Activated naive CD8-positive, alpha-beta T cell treated with anti-CD3 and anti-CD28 coated beads, Interleukin-2, amount 50 U/mL, for 16 hours (primary cell): ENCODE data around the gene INAVA.
"Not testable (repeated sequence)": the region's sequence is repeated elsewhere in the genome, so short reads cannot be mapped to it uniquely, and the experiment has no call there.

Experiments used
- DNase-seq: peaks from one replicate; pipeline ENCODE4 v3.0.0-alpha.2; 2020; ENCODE audit warnings: low read depth, low spot score

The INAVA gene

GRCh38 chr1:200899015-200899386 lies 4.3 kb downstream of the INAVA start:
- no peak for DNase-seq

GRCh38 chr1:200899451-200899915 lies 4.8 kb downstream of the INAVA start:
- DNase-seq, result no peak

DNA sequence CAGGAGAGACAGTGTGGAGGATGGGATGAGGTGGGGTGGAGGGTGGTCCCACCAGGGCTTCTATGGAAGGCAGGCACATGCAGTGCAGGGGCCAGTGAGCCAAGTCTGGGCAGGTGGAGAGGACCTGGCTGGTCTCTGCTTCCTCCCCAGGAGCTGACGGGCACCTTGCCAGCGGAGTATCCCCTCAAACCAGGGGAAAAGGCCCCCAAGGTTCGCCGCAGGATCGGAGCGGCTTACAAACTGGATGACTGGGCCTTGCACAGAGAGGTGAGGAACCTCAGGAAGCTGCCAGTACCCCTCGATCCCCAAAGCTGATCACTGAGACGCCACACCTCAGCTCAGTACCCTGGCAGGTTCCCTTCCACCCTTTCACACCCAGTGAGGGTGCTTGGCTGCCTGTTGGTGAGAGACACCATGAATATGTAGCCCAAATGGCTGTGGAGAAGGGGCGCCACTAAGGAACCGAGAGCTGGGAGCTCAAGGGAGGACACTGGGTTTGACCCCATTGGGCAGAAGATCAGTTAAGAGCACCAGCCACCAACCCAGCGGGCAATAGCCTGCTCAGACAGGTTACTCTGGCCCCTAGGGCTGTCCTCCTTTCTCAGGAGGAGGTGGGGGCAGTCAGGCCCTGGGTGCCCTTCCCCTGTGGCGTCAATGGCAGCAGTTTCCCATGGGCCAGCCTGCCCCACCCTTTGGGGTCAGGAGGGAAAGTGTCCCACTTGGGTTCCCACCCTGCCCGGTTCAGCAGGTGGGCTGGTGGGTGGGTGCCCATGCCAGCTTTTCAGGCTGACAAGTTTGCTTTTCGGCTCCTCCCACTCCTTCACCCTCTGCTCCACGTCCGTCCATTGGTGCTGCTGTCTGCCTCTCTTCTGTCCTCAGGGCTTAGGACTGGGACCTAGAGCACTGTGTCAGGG lies 5.5 kb downstream of the INAVA start:
- DNase-seq, result no peak

DNA sequence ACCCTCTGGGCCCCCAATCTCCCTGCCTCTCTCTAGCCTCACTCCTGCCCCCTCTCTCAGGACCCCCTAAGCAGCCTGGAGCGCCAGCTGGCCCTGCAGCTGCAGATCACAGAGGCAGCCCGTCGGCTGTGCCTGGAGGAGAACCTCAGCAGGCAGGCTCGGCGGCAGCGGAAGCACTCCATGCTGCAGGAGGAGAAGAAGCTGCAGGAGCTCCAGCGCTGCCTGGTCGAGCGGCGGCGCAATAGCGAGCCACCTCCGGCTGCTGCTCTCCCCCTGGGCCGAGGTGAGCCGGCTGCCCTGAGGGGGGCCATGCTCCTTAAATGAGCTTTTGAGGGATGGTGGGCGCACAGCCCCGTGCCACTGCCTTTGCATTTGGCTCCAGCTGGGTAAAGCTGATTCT lies 6.2 kb downstream of the INAVA start:
- no peak for DNase-seq

GRCh38 chr1:200901350-200901749 lies 6.7 kb downstream of the INAVA start:
- DNase-seq, result no peak

DNA sequence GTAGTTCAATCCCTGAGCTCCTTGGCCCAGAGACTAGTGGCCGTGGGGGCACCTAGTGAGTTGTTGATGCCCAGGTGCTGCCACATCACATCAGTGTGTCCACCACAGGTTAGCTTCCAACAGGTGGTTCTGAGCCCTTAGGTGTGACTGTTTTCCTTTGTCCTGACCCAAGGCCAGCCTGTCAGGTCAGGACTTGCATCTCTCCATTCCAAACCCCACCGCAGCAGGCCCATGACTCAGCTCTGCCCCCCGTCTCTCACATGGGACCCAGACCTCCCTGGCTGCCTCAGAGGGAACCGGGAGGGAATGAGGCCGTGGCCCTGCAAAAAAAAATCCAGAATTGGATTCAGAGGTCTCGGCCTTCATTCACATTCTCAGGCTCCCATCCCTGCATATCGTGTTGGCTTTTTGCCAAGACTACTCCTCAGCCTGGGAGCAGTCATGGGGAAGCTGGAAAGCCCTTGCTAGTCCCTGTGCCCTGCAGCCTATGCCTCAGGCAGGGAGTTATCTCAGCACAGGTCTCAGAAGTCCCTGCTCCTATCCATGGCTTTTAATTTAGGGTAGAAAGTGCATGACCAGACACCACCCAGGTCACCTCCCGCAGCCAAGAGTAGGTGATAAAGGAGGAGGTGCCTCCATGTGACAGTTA lies 7.2 kb downstream of the INAVA start:
- no peak for DNase-seq

- no peak for DNase-seq
These were observed 9.1 kb downstream of the INAVA start for GRCh38 chr1:200903793-200904192.

DNA sequence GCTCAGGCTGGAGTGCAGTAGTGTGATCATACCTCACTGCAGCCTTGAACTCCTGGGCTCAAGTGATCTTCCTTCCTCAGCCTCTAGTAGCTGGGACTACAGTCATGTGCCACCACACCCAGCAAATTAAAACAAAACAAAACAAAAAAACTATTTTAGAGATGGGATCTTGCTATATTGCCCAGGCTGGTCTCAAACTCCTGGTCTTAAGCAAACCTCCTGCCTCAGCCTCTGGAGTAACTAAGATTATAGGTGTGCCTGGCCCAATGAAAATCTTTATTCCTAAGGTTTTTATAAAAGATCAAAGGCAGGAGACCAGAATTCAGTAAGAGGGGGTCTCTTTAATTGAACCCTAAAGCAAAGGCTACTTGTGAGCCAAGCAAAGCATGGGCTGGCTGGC lies 10.1 kb downstream of the INAVA start:
- DNase-seq, result no peak

- DNase-seq, result no peak
These were observed 10.8 kb downstream of the INAVA start for GRCh38 chr1:200905411-200906052.

GRCh38 chr1:200906491-200906890 lies 11.8 kb downstream of the INAVA start:
- no peak for DNase-seq

DNA sequence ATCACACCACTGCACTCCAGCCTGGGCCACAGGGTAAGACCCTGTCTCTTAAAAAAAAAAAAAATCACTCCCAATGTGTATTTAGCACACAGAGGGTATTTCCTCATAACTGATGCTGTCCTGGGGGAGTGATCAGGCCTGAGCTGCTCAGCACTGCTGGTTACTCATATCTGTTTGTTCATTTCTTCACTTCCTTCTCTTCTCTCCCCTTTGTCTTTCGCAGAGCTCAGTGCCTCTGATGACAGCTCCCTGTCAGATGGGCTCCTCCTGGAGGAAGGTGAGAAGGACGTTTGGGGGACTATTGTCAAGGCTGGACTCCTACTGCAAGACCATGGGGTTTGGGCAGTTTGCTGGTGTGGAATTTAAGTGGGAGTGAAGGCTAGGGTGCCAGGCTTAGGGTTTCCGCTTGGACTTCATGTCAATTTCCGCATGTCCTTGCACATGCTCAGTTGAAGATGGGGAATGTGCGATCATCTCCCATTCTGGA lies 13.0 kb downstream of the INAVA start:
- no peak for DNase-seq

- DNase-seq, result no peak
These were observed 13.6 kb downstream of the INAVA start for GRCh38 chr1:200908191-200908868.

DNA sequence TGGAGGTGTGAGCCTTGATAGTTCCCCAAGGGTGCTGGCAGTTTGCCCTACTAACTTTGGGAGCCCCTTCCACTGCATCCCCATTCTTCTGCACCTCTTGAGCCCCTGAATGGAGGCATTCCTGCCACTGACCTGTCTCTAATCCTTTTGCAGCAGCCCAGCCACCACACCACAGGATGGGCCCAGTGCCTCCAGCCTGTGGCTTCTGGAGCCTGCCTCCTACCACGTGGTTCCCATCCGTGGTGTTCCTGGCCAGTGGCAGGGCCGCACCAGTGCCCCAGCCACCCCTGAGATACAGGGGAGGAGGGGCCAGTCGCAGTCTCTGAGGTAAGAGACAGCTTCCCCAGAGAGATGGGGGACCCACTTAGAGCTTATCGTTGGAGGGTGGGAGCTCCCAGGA lies 14.4 kb downstream of the INAVA start:
- no peak for DNase-seq

DNA sequence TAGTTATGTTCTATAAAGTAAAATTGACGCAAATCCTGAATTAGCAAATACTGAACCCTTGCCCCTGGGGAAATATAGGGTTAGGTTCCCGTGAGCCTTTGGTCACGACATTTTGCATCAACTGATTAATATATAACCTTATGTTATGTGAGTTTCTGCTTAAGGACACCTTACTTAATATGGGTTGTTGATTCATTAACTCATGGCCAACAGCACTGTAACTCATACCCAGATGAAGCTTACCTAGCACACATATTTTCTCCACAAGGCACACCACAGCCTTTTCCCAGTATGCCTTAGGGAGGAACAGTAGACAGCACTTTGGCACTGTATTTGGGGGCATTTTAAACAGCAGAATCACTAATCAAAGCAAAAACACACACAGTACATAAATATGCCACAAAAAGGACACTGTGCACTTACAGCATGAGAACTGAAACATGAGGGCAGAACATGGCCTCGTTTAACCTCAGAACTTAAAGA lies 15.1 kb downstream of the INAVA start:
- DNase-seq, result no peak

DNA sequence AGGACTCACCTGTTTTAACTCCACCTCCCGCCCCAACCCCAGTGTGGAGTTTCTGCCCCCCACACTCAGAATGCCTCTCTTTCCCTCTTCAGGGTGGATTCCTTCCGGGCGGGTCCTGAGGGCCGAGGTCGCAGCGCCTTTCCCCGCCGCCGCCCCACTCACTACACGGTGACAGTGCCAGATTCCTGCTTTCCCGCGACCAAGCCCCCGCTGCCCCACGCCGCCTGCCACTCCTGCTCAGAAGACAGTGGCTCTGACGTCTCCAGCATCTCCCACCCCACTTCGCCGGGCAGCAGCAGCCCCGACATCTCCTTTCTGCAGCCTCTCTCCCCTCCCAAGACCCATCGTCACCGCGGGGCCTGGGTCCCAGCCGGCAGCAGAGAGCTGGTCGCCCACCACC lies 16.7 kb downstream of the INAVA start:
- DNase-seq, result no peak

DNA sequence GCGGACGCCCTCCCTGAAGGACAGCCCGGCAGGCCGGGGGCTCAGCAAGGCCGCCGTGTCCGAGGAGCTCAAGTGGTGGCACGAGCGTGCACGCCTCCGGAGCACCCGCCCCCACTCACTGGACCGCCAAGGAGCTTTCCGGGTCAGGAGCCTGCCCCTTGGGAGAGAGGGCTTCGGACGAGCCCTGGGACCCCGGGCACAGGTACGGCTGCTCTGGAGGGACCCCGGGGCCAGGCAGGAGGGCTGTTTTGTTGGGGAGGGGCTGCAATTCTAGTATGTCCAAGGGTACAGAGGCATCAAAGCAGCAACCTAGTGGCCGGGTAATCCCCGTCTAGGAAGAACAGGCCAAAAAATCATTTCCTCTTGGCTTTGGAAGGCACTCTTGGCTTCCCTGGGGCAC lies 17.2 kb downstream of the INAVA start:
- not testable (repeated sequence) for DNase-seq

- no peak for DNase-seq
These were observed 18.2 kb downstream of the INAVA start for GRCh38 chr1:200912737-200913407.

DNA sequence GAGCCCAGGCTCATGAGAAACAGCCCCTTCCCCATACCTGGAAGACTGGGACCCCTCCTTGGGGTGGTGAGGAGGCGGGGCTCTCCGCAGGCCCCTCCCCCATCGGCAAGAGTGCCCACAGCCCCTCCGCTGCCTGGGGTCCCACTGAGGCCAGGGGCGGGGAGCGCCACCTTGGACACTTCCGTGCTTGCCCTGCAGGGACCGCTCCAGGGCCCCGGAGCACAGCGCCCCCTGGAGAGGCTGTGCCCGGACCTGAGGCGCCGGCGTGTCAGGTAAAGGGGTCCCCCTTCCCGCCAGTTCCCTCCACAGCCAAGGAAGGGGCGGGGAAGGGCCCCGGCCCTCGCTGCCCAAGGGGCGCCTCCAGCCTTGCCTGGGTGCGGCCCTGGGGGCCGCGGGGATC lies 21.5 kb downstream of the INAVA start:
- DNase-seq, result no peak

DNA sequence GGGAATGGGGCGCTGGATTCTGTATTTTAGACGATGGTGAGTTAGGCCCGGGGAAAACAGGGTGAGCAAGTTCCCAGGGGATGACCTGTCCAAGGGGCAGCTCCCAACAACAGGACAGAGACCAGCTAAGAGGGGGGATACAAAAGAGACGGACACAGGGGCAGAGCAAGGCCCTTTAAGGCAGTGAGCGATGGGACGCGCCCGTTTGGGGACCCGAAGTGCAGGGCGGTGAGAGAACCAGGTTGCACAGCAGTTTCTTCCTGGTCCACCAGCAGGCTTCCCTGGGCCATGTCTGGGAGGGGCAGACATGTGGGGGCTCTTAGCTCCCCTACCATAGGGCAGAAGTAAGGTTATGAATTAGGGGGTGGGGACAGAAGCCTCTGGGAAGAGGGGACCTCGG lies 22.0 kb downstream of the INAVA start:
- no peak for DNase-seq

DNA sequence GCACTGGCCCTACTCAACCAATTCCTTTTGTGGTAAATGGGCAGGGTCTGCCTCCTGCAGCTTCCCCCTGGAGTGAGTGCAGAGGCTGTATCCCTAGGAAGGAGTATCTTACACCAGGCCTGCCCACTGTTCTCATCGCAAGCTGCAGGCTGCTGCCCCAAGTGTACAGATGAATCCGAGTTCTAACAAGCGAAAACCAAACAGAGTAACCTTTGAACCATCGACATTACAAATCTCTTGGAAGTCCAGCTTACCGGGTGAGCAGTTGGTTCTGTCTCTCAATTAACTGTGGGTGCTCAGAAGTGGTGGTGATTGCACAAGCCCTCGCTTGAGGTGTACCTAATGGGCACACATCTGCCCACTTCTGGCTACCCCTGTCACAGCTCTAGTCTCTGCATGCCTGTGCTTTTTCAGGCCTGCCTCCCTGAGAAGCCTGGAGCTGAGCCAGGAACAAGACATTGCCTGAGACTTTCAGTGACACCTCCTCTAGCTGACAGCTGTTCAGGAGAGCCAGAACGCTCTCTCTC lies 22.7 kb downstream of the INAVA start:
- no peak for DNase-seq

DNA sequence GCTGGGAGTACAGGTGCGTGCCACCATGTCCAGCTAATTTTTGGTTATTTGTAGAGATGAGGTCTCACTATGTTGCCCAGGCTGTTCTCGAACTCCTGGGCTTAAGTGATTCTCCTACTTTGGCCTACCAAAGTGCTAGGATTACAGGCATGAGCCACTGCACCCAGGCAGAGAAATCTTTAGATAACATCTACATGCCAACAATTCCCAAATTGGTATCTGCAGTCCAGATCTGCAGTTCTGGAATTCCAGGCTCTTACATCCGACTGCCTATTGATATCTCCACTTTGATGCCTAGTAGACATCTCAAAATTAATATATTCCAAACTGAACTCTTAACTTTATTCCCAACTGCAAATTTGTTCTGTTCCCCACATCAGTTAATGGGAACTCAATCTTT lies 23.3 kb downstream of the INAVA start:
- no peak for DNase-seq
